H9 (cell line): ENCODE measurements around the gene CEP63. TPM values are rescaled to one million over a fixed set of nuclear protein-coding genes. Genes with fewer than 3 reads are reported as not detected.

ENCODE experiments used
- DNase-seq: peaks from one replicate; pipeline ENCODE4 v3.0.0-alpha.2; 2017
- H2AFZ ChIP-seq: one replicate; pipeline ENCODE4 v1.6.1; 2013; ENCODE audit warnings: mild to moderate bottlenecking, low read length, control low read depth, moderate library complexity
- H2AK5ac ChIP-seq: 2 replicates; pipeline ENCODE4 v1.6.1; 2013; ENCODE audit warnings: low read length, control low read depth, mixed read lengths; ENCODE audit not compliant: insufficient read length
- H2BK120ac ChIP-seq: one replicate; pipeline ENCODE4 v1.6.1; 2013; ENCODE audit warnings: low read depth, mild to moderate bottlenecking, low read length, control low read depth, inconsistent platforms; ENCODE audit not compliant: poor library complexity, severe bottlenecking
- H2BK12ac ChIP-seq: 2 replicates; pipeline ENCODE4 v1.6.1; 2013; ENCODE audit warnings: low read length, control low read depth, mixed read lengths, low read depth; ENCODE audit not compliant: insufficient read length
- H2BK15ac ChIP-seq: 2 replicates; pipeline ENCODE4 v1.6.1; 2013; ENCODE audit warnings: low read depth, low read length, control low read depth
- H2BK20ac ChIP-seq: one replicate; pipeline ENCODE4 v1.6.1; 2013; ENCODE audit warnings: low read depth, mild to moderate bottlenecking, low read length, control low read depth, inconsistent platforms; ENCODE audit not compliant: poor library complexity, severe bottlenecking
- H2BK5ac ChIP-seq: 2 replicates; pipeline ENCODE4 v1.6.1; 2013; ENCODE audit warnings: low read length, control low read depth, mixed read lengths; ENCODE audit not compliant: insufficient read length
- H3K14ac ChIP-seq: 2 replicates; pipeline ENCODE4 v1.6.1; 2013; ENCODE audit warnings: low read length, control low read depth; ENCODE audit not compliant: insufficient read depth
- H3K18ac ChIP-seq: 2 replicates; pipeline ENCODE4 v1.6.1; 2013; ENCODE audit warnings: low read depth, mild to moderate bottlenecking, mixed read lengths, low read length, control low read depth; ENCODE audit not compliant: insufficient read length
- H3K23ac ChIP-seq: 2 replicates; pipeline ENCODE4 v1.6.1; 2013; ENCODE audit warnings: low read length, control low read depth, mixed read lengths, low read depth; ENCODE audit not compliant: insufficient read length
- H3K23me2 ChIP-seq: 2 replicates; pipeline ENCODE4 v1.6.1; 2013; ENCODE audit warnings: low read depth, mild to moderate bottlenecking, mixed read lengths, low read length, control low read depth; ENCODE audit not compliant: insufficient read length, poor library complexity, severe bottlenecking
- H3K27ac ChIP-seq: 2 replicates; pipeline ENCODE4 v1.5.1; 2013; ENCODE audit warnings: low read length, control low read depth, mixed read lengths, low read depth; ENCODE audit not compliant: insufficient read length
- H3K27me3 ChIP-seq: 2 replicates; pipeline ENCODE4 v1.6.1; 2013; ENCODE audit warnings: low read length, control low read depth, inconsistent platforms; ENCODE audit not compliant: insufficient read depth
- H3K4ac ChIP-seq: 2 replicates; pipeline ENCODE4 v1.6.1; 2013; ENCODE audit warnings: low read depth, mild to moderate bottlenecking, control low read depth, inconsistent platforms, low read length, moderate library complexity
- H3K4me1 ChIP-seq: 2 replicates; pipeline ENCODE4 v1.6.1; 2013; ENCODE audit warnings: low read length, control low read depth, inconsistent platforms; ENCODE audit not compliant: insufficient read depth
- H3K4me2 ChIP-seq: 2 replicates; pipeline ENCODE4 v1.6.1; 2013; ENCODE audit warnings: low read length, control low read depth, mixed read lengths; ENCODE audit not compliant: insufficient read length, insufficient read depth
- H3K56ac ChIP-seq: 2 replicates; pipeline ENCODE4 v1.6.1; 2013; ENCODE audit warnings: low read depth, mild to moderate bottlenecking, mixed read lengths, low read length, control low read depth; ENCODE audit not compliant: insufficient read length
- H3K79me1 ChIP-seq: 2 replicates; pipeline ENCODE4 v1.6.1; 2013; ENCODE audit warnings: low read depth, mild to moderate bottlenecking, moderate library complexity, low read length, control low read depth, inconsistent platforms; ENCODE audit not compliant: insufficient read depth, poor library complexity, severe bottlenecking
- H3K79me2 ChIP-seq: 2 replicates; pipeline ENCODE4 v1.6.1; 2013; ENCODE audit warnings: low read length, control low read depth, inconsistent platforms; ENCODE audit not compliant: insufficient read depth
- H3K9ac ChIP-seq: 2 replicates; pipeline ENCODE4 v1.6.1; 2013; ENCODE audit warnings: low read length, control low read depth, mixed read lengths; ENCODE audit not compliant: insufficient read length; ENCODE audit errors: extremely low read depth
- H3K9me3 ChIP-seq: one replicate; pipeline ENCODE4 v1.6.1; 2013; ENCODE audit warnings: low read depth, low read length, inconsistent platforms; ENCODE audit not compliant: control insufficient read depth
- H3T11ph ChIP-seq: one replicate; pipeline ENCODE4 v1.6.1; 2013; ENCODE audit warnings: mild to moderate bottlenecking, low read length, control low read depth, inconsistent platforms
- H4K20me1 ChIP-seq: one replicate; pipeline ENCODE4 v1.6.1; 2013; ENCODE audit not compliant: control insufficient read depth, insufficient read length, insufficient read depth
- H4K5ac ChIP-seq: 2 replicates; pipeline ENCODE4 v1.6.1; 2013; ENCODE audit warnings: low read depth, mild to moderate bottlenecking, mixed read lengths, low read length, control low read depth; ENCODE audit not compliant: insufficient read length
- H4K8ac ChIP-seq: replicated peaks from 2 replicates; pipeline ENCODE4 v1.6.1; 2013; ENCODE audit warnings: low read length, control low read depth, mixed read lengths, low read depth; ENCODE audit not compliant: insufficient read length
- H4K91ac ChIP-seq: 2 replicates; pipeline ENCODE4 v1.6.1; 2013; ENCODE audit warnings: low read depth, mild to moderate bottlenecking, moderate library complexity, mixed read lengths, low read length, control low read depth; ENCODE audit not compliant: insufficient read length
- H3K27ac Mint-ChIP-seq, 3 experiments: 2 replicates in 2 of 3; 3 replicates in 1 of 3; pipeline ENCODE4 v1.8.0; 2020 to 2021; ENCODE audit warnings: mixed read lengths in 3 of 3, mild to moderate bottlenecking in 1 of 3, moderate library complexity in 1 of 3
- H3K27me3 Mint-ChIP-seq: 2 replicates; pipeline ENCODE4 v1.8.0; 2021; ENCODE audit warnings: low read depth, mild to moderate bottlenecking, moderate library complexity, mixed read lengths
- H3K36me3 Mint-ChIP-seq, 3 experiments: 2 replicates in 2 of 3; 3 replicates in 1 of 3; pipeline ENCODE4 v1.8.0; 2020 to 2021; ENCODE audit warnings: low read depth in 3 of 3, mixed read lengths in 3 of 3; ENCODE audit not compliant: insufficient read depth in 1 of 3
- H3K4me1 Mint-ChIP-seq, 2 experiments: 2 replicates each; pipeline ENCODE4 v1.8.0; 2020; ENCODE audit warnings: mixed read lengths in 2 of 2
- H3K4me3 Mint-ChIP-seq, 2 experiments: 2 replicates in 1 of 2; 3 replicates in 1 of 2; pipeline ENCODE4 v1.8.0; 2020 to 2021; ENCODE audit warnings: mild to moderate bottlenecking in 2 of 2, mixed read lengths in 2 of 2, moderate library complexity in 1 of 2
- H3K9me3 Mint-ChIP-seq, 2 experiments: 2 replicates in 1 of 2; 3 replicates in 1 of 2; pipeline ENCODE4 v1.8.0; 2020; ENCODE audit warnings: mild to moderate bottlenecking in 2 of 2, mixed read lengths in 2 of 2, moderate library complexity in 1 of 2
- WGBS: extraction: QIAGEN DNeasy Blood & Tissue Kit; methylation state at CpG from one replicate; pipeline ENCODE4 v1.1.7; 2013; ENCODE audit warnings: missing lambda C conversion rate, low lambda C conversion rate, mixed read lengths; ENCODE audit not compliant: insufficient read length; ENCODE audit errors: extremely low coverage; 5-methylcytosine and 5-hydroxymethylcytosine counted together
- total RNA-seq: library from RNA; stranded (reverse); gene quantifications from 2 replicates; pipeline ENCODE4 v1.2.1, GENCODE V29; 2021
- TF ChIP-seq, protein P1 (sequence below): fragments of 200-600 bp; sonication (generic); conservative IDR thresholded peaks from 3 replicates; pipeline ENCODE4 v1.8.0; 2021; ENCODE audit warnings: antibody characterized with exemption, mild to moderate bottlenecking

The CEP63 gene
- total RNA-seq, 1 experiment from 2014 or later = 16.2 TPM

DNA sequence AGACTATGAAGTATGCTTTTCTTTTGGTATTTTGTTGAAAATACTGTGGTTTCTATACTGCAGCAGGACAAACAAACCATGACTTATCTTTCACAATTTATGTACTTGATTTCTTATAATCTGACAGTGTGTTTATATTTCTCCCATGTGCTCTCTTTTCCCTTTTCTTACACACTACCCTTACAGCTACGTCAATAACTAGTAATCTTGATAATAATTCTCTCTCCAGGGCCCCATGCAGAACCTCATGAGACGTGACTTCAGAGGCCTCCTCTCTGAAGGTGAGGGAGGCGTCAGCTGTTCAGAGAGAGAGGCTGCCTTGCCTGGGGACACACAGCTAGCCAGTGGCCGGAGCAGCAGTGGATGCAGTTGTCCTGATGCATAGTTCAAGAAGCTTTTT is 129.1 kb downstream of the CEP63 start:
- DNase-seq = no peak
- no peak overlapping the region for H4K91ac ChIP-seq
- no peak overlapping the region for H3K9ac ChIP-seq
- no peaks in the 10 kb centered on the region for H4K20me1 ChIP-seq
- no peaks in the 10 kb centered on the region for H3K36me3 Mint-ChIP-seq
- no peak overlapping the region for H2BK20ac ChIP-seq
- no peaks in the 10 kb centered on the region for H3K9me3 ChIP-seq
- no peak overlapping the region for H2BK5ac ChIP-seq
- H3K9me3 Mint-ChIP-seq = no peaks in the 10 kb centered on the region
- no peak overlapping the region for H3K4me2 ChIP-seq
- no CpG with 5 or more reads among the region's 4 CpGs for WGBS
- no peak overlapping the region for H3K14ac ChIP-seq
- no peak overlapping the region for H3K56ac ChIP-seq
- H2AFZ ChIP-seq = no peak overlapping the region
- H3K27me3 ChIP-seq = no peaks in the 10 kb centered on the region
- no peak overlapping the region for H3K4ac ChIP-seq
- no peak overlapping the region for H3K27ac Mint-ChIP-seq
- no peak overlapping the region for H3K27ac ChIP-seq
- H3K18ac ChIP-seq = no peak overlapping the region
- no peak overlapping the region for H3T11ph ChIP-seq
- H3K4me3 Mint-ChIP-seq = no peak overlapping the region
- no peak overlapping the region for H2BK15ac ChIP-seq
- H2BK120ac ChIP-seq = no peak overlapping the region
- no peaks in the 10 kb centered on the region; the same call in 1 of the 2 replicates for H3K4me1 ChIP-seq
- no peak overlapping the region for H2BK12ac ChIP-seq
- TF ChIP-seq, protein P1, sequence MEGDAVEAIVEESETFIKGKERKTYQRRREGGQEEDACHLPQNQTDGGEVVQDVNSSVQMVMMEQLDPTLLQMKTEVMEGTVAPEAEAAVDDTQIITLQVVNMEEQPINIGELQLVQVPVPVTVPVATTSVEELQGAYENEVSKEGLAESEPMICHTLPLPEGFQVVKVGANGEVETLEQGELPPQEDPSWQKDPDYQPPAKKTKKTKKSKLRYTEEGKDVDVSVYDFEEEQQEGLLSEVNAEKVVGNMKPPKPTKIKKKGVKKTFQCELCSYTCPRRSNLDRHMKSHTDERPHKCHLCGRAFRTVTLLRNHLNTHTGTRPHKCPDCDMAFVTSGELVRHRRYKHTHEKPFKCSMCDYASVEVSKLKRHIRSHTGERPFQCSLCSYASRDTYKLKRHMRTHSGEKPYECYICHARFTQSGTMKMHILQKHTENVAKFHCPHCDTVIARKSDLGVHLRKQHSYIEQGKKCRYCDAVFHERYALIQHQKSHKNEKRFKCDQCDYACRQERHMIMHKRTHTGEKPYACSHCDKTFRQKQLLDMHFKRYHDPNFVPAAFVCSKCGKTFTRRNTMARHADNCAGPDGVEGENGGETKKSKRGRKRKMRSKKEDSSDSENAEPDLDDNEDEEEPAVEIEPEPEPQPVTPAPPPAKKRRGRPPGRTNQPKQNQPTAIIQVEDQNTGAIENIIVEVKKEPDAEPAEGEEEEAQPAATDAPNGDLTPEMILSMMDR = no peak
- no peak overlapping the region for H2AK5ac ChIP-seq
- H3K4me1 Mint-ChIP-seq = peaks cover 7 to 15% of the 10 kb centered on the region in 2 experiments; a peak in 2 of 4 replicates
- no peak overlapping the region for H4K5ac ChIP-seq
- no peaks in the 10 kb centered on the region for H3K79me1 ChIP-seq
- no peaks in the 10 kb centered on the region for H3K79me2 ChIP-seq
- no peak overlapping the region for H4K8ac ChIP-seq
- H3K23ac ChIP-seq = no peak overlapping the region
- peaks cover 11% of the 10 kb centered on the region for H3K27me3 Mint-ChIP-seq
- no peaks in the 10 kb centered on the region for H3K23me2 ChIP-seq
